Left renal pelvis (tissue), 4 donors: Measurements from ENCODE around the gene CFAP46. TPM values are rescaled to one million over a fixed set of nuclear protein-coding genes. Genes with fewer than 3 reads are reported as not detected.
"Not testable (repeated sequence)": the region's sequence is repeated elsewhere in the genome, so short reads cannot be mapped to it uniquely, and the experiment has no call there.

ENCODE experiments used
- DNase-seq, 4 donors: peaks; one replicate each; pipeline ENCODE4 v3.0.0-alpha.2; 2013; ENCODE audit warnings: low read depth in 4 of 4, low spot score in 3 of 4
- polyA plus RNA-seq, 4 donors: library from polyadenylated mRNA; unstranded; fragments of 120-200 nt; gene quantifications; one replicate each; pipeline ENCODE4 v1.2.1, GENCODE V29; 2013; ENCODE audit not compliant: insufficient read length in 4 of 4

CFAP46 gene
- polyA plus RNA-seq, 4 donors, result 1.2 to 10.6 (median 8.3) TPM

DNA sequence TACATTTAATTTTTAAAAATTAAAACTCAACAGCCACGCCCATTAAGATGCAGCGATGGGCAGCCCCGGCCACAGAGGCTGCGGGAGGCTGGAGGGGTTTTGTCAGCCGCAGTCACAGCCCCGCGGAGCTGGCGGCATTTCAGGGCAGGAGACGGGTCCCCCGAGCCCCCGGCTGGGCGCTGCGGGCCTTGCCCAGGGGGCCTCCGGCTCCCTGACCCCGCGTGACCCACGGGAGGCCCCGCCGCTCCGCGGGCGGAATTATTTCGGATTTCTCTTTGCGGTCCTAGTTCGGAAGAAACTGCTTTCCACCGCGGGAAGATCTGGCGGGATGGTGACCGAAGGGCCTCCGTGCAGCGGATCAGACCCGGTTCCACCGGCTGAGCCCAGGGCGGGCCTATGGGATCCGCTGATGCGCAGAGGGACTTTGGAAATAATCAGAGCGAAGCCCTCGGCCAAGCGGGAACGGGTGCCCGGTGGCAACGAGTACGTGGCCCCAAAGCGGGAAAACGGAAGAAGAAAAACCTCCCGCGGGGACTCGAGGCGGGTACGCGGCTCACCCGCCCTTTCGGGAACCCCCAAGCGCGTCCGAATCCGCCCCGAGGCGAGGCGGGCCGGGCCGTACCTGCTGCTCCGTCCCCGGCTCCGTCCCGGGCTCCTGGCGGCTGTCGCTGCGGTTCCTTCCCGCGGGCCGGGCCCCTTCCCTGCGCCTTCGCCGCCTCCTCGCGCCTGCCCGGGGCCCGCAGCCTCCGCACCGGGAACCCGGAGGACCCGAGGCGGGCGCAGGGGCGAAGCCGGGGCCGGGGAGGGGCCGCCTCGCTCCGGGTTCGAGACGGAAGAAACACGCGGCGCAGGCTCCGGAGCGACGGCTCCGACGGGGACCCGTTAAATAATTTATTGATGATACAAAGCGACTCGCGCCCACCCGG lies 158.2 kb downstream of the CFAP46 start:
- no peak for DNase-seq

DNA sequence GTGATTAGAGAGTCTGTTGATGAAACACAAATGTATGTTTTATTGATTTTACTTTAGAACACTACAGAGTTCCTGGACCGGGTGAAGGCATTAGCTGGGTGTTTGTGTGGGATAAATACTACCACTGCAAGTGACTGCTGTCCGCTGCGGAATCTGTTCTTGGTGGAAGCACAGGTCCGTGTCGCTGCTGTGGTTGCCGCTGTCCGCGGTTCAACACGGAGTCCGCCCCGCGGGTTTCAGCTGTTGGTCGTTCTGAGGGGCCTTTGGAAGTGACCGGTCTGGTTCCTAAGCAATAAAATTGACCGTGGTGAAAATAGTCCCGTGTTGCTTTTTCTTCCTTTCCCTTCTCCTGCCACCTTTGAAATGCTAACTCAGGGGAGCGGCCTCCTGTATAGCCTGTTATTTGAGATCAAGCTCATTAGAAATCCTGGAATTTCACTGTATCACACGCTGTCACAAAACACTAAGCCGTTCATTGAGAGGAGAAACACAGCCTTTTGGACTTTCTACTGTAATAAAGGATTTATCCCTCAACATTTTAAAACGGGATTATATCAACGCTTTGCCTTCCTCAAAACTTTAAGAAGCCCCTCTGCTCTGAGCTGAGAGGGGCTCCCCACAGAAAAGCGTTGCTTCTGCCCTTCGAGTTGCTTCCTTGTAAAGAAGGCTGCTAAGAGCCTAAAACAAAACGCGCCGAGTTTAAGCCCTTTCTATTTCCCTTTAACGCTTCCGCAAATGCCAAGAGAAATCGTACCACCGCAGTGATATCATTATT lies 159.0 kb downstream of the CFAP46 start:
- DNase-seq, result no peak

DNA sequence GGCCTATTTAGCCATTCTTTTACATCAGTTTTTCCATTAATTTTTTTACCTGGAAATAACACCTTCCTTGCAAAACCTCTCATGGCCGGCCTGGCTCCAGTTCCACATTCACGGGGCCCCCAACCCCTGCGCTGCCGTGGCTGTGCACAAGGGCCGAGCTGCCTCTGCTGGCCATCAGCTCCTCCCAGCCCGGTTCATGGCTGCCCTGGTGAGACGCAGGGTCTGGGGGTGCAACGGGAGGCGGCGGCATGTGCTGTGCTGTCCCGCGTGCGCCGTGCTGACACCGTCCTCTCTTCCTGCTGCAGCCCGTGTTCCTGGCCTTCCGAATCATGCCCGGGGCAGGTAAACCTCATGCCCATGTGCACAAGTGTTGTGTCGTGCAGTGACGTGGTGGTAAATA lies 160.8 kb downstream of the CFAP46 start:
- no peak for DNase-seq

DNA sequence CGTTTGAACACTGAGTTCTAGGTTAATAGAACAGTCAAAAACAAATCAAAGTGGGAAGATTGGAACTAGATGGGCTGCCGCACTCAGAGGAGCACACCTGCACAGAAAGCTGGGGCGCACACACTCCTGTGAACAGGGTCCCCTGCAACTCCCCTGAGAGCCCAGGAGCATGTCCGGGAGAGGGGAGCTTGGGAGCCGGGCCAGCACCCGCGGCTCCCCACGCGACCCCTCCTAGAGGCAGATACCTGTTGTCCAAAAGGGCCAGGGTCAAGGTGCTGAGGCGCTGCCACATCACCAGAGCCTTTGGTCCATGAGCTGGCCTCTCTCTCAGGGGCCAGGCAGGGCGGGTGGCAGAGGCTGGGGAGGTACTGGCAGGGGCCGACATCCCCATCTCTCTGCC lies 162.0 kb downstream of the CFAP46 start:
- no peak for DNase-seq

DNA sequence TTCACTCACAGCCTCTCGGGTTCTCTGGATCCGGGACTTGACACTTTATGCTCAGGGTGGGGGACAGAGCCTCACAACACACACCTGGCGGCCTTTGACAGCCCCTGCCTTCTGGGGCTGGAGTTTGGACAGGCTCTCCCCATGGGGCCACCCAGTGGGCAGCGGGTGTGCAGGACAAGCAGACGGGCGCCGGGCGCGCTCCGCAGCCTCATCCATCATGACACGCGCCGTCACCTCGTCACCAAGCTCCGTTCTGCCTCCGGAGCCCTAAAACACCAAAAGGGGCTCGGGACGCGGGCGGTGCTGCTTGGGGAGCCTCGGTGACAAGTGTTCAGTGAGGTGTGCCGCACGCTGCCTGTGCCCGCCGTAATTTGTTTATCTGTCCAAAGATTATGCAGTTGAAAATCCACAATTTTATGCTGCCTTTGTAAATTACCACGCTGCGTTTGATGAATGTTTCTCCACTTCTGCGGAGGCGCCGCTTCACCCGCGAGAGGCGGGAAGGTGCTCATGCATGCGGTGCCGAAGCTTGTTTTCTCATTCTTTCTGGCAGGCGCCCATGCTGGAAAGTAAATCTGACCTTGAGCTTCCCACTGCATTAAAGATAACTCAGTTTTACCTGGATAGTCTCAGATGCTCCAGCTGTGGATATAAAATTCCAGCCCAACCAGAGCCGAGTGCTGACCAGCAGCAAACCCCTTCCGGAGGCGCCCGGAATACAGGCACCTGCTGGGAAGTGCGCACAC lies 162.6 kb downstream of the CFAP46 start:
- DNase-seq, result no peak

DNA sequence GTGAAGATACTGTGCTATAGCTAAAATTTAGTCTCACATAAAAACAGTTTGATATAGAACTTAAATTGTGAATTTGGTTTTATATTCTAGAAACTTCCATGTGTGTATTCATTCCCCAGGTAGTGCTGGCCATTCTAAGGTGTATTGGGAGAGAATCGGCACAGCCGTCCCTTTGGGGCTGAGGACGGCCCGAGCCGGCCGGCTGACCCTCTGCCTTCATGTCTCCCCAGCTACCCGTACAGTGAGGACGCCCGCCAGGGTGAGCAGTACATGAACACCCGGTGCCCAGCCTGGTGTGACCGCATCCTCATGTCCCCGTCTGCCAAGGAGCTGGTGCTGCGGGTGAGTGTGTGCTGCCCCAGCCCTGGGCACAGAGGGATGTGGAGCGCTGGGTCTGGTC lies 164.9 kb downstream of the CFAP46 start:
- DNase-seq, result no peak

DNA sequence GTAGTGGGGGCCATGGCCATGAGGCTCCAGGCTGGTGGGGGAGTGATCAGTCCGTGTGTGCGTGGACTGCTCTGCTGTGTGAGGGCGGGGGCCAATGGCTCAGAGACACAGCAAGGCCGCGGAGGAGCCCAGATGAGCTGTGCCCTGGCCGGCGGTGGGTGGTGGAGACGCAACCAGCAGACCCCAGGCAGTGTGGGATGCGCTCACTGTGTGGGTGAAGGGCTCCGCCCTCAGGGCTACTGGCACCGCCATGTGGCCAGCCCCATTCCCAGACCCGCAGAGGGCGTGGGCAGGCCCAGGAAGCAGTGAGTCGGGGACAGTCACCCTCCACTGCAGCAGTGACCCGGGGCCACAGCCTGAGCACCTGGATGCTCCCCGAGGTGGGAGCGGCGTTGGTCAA lies 165.5 kb downstream of the CFAP46 start:
- no peak for DNase-seq

DNA sequence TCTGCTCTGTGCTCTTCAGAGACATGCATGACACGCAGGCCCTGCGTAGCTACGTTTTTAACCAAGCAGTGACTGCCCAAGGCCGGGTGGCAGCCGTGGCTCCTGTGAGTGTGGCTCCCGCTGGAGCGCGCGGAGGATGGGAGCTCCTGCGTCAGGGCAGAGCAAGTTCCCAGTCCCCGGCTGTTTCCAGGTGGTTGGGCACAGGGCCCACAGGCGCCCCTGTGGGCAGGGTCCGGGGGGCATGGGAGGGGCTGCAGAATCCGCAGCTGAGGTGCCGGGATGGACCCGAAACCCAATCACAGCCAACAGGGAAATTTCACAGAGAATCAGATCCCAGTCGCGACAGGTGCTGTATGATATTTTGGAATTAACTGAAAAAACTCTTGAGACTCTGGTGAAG lies 166.2 kb downstream of the CFAP46 start:
- no peak for DNase-seq

DNA sequence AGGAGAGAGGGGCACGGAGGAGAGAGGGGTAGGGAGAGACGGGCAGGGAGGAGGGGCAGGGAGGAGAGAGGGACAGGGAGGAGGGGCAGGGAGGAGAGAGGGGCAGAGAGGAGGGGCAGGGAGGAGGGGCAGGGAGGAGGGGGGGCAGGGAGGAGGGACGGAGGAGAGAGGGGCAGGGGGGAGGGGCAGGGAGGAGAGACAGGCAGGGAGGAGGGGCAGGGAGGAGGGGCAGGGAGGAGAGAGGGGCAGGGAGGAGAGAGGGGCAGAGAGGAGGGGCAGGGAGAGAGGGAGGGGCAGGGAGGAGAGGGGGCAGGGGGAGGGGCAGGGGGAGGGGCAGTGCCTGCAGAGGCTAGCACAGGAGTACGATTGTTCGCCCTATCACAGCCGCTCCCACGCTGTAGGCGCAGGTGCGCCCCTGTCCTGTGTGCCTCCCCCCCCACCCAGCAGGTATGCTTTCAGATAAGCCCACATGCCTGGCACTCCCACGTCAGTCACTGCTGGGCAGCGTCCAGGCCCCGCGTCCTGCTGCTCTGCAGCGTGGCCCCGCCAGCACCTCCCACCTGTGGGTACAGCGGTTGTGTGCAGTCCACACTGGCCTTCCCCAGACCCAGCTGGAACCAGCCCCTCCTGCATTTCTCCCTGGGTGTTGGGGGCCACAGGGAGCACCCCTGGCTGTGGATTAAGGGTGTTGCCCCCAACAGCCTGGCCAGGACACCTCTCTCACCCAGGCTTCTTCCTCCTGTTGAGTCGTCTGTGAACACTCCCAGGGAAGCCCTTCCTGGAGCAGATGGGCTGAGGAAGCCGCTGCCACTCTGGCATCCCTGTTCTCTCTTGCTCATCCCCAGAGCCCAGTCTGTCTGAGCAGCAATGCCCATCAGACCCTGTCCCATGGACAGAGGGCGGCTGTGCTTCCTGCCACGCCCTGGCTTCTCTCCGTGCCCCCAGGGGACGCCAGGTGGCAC lies 167.2 kb downstream of the CFAP46 start:
- DNase-seq, result peak in 1 of 4 donors; percentile 58

DNA sequence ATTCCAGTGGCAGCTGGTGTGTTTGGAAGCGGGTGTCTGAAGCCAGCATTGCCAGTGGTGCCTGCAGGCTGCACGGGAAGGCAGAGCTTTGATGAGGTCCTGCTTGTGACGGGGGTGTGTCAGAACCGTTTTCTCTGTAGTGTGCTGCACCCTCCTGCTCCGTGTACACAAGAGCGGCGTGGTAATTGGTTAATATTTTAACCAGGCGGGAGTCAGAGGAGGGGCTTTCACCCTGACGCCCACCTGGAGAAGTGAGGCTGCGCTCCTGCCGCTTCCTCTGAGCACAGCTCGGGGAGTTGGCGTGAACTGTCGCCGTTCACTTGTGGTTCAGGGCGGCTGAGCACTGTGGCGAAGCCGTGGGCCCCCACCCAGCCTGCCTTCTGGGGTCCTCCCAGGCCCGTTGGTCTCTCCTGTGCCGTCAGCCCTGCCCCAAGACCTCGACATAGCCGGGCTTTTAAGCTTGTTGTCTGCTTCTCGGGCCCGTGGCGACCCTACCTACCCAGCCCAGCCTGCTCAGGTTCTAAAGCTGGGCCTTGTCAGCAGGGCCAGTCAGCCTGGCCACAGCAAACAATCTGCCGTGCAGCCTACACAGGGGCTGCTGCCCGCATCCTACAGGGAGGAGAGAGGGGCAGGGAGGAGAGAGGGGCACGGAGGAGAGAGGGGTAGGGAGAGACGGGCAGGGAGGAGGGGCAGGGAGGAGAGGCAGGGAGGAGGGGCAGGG lies 168.0 kb downstream of the CFAP46 start:
- no peak for DNase-seq

DNA sequence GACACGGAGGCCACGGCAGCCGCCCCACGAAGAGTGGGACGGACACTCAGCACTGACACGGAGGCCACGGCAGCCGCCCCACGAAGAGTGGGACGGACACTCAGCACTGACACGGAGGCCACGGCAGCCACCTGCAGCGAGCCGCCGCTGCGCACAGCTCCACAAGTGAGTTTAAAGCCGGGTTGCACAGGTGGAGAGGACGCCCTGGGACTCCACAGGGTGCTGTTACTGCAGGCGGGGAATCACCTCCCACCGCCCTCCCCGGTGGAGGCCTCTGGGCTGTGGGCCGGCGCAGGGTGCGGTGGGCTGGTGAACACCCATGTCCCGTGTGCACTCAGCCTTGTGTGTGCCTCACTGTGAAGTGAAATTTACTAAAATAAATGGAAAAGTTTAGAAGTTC lies 169.6 kb downstream of the CFAP46 start:
- DNase-seq, result not testable (repeated sequence)

DNA sequence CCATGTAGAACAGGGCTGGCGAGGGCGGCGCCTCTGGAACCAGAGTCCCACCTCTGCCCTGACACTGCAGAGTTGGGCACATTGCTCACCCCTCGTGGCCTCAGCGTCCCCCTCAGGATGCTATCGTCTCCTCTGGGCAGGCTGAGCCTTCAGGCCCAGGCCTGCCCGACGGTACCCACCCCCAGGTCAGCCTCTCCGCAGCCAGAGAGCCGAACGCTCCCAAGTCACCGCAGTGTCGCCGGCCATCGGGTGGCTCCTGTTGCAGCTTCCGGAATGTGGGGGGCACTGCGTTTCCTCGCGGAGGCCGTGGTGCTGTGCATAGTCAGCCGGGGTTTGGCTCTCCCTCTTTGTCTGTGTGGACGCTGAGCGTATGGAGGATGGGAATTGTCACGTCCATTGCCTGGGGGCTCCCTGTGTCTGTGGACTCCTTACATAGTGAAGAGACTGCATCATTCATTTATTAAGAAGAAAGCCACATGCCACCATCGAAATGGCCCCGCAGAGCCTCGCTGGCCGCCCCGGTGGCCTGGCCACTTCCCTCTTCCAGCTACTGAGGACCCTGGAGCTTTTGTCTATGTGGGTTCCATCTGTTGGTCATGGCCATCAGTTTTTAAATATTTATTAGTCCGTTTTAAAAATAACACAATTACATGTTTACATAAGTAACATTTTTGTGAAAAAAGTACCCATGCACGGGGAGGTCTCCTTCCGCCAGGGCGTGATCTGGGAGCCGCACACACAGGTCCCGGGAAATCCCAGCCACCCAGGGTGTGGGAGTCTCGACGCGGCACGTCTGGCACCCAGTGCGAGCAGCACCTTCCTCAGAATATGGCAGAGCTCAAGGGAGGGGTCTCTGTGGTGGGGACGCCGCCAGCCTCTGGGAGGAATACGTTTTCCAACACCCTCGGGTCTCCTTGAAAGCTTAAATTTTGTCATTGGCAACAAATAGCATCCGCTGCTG lies 172.0 kb downstream of the CFAP46 start:
- no peak for DNase-seq

DNA sequence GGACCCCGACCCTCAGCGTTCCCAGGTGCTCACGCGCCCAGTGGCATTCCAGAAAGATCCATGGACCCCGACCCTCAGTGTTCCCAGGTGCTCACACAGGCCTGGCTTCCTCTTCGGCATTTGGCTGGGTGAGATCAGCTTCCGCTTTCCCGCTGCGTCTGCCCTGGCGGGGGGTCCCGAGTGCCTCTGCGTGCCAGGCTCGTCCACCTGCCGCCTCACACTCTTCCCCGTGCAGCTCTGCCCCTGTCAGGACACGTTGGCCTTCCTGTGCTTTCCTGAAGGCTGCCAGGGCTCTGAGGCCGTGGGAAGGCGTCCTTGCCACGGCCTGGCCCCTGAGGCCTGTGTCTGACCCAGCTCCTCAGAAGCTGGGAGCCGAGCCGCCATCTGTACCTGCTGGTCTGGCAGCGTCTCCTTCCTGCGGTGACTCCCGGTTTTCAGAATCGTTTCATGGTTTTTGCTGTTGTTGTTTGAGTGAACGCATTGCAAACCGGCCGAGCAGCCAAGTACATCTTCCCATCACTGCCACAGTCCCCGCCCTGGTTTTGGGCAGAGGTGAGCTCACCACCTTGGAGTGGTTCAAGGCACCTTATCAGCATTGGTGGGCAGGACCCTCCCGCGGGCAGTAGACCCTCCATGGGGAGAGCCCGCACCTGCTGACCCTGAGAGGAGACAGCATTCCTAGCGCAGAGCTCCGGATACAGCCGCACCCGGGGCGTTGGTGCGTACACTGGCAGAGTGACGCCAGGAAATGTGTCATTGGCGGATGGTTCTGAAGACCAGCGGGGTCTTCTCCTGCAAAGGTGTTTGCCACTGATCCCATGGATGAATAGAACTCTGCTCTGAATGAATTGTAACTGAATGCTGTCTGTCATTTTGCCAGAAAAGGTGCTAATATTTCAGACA lies 173.8 kb downstream of the CFAP46 start:
- DNase-seq, result no peak

DNA sequence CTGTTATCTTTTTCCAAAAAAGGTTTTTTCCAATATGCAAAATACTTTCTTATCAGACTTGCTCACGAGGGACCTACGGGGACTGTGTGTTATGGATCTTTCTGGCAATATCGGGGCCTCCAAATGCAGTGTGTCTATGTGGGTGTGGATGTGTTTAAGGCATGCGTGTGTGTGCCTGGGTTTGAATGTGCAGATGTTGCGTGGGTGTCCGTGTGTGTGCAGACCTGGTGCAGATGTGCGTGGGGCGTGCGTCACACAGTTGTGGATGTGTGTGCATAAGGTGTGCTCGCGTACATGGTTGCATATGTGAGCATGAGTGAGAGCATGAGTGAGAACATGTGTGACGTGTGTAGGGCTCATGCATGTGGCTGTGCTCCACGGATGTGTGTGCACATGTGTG lies 176.1 kb downstream of the CFAP46 start:
- no peak for DNase-seq

DNA sequence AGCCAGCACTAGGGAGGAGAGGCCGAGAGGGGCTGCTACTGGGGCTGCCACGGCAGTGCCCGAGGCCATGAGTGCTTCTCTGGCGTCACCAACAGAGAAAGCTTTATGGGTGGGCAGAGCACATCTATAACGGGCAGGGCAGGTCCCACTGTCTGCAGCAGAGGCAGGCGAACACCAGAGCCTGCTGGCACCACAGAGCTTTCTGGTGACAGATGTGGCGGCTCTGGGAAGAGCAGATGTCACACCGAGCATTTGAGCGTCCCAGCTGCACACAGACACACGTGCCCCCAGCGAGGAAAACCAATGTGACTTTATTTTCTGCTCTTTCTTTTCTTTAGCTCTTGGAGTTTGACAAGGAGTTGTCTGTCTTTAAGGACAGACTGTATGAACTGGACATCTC lies 176.9 kb downstream of the CFAP46 start:
- DNase-seq, result no peak

DNA sequence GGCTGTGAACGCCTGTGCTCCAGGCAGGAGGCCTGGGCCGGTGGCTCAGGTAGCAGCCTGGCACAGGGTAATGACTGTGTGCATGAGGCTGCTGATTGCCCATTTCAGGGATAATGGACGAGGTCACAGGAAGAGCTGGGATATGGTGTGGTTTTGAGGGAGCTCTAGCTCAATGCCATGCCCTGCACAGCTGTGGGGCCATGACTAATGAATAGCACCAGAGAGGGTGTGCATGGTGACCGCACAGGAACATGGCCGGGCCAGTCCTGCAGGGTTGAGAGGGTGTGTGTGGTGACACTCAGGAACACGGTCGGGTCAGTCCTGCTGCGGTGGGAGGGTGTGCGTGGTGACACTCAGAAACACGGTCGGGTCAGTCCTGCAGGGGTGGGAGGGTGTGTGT lies 178.3 kb downstream of the CFAP46 start:
- no peak for DNase-seq

DNA sequence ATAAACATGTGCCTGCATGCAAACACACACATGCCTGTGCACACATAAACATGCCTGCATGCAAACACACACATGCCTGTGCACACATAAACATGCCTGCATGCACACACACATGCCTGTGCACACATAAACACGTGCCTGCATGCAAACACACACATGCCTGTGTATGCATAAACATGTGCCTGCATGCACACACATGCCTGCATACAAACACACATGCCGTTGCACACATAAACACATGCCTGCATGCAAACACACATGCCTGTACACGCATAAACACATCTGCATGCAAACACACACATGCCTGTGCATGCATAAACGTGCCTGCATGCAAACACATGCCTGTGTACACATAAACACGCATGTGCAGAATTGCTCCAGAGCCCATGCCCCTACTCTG lies 178.8 kb downstream of the CFAP46 start:
- DNase-seq, result no peak
